Posterior vena cava (tissue), 2 donors: ENCODE data around the gene ZFP91. TPM values are rescaled to one million over a fixed set of nuclear protein-coding genes. Genes with fewer than 3 reads are reported as not detected.
"Not testable (repeated sequence)": the region's sequence is repeated elsewhere in the genome, so short reads cannot be mapped to it uniquely, and the experiment has no call there.

Experiments
- DNase-seq: peaks from one replicate; pipeline ENCODE4 v3.0.0-alpha.2; 2020; ENCODE audit warnings: low spot score
- intact Hi-C, 2 donors: fragments of 100-400 bp; cut with DNase I; formaldehyde crosslinking; loops; one replicate each; pipeline versions ENCODE4 v1.14.1 to v1.14.2; 2022 to 2023
- long read RNA-seq, 2 donors: library from polyadenylated mRNA; unstranded; transcript quantifications; one replicate each; pipeline ENCODE4 v2.0.0, GENCODE V29; 2020 to 2021
- total RNA-seq, 2 donors: library from RNA; stranded (reverse); fragmentation: NEBNext Ultra II Directional; extraction: Animal tissue kit (Norgen Biotek cat#: 25700); gene quantifications; one replicate each; pipeline ENCODE4 v1.2.1, GENCODE V29; 2021
- donor health status: DM: yes; HTN: yes; CAD: no.
- donor health status: DM: yes; HTN: yes; CAD: no.

ZFP91 gene, protein sequence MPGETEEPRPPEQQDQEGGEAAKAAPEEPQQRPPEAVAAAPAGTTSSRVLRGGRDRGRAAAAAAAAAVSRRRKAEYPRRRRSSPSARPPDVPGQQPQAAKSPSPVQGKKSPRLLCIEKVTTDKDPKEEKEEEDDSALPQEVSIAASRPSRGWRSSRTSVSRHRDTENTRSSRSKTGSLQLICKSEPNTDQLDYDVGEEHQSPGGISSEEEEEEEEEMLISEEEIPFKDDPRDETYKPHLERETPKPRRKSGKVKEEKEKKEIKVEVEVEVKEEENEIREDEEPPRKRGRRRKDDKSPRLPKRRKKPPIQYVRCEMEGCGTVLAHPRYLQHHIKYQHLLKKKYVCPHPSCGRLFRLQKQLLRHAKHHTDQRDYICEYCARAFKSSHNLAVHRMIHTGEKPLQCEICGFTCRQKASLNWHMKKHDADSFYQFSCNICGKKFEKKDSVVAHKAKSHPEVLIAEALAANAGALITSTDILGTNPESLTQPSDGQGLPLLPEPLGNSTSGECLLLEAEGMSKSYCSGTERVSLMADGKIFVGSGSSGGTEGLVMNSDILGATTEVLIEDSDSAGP
- 10 to 100 TPM; 48.8 to 60.6 TPM for total RNA-seq
- long read RNA-seq, donor 1, full-length matches to known transcripts: 8 of 11 reads
- long read RNA-seq, donor 1, partial matches to known transcripts: 2 of 11 reads
- long read RNA-seq, donor 1, other reads (novel, unspliced or antisense): 1 of 11 reads
- long read RNA-seq, donor 2, partial matches to known transcripts: 1 of 3 reads
- long read RNA-seq, donor 2, other reads (novel, unspliced or antisense): 2 of 3 reads

GRCh38 chr11:58578635-58579191 lies at the start of gene ZFP91:
TSS of gene ZFP91 (plus strand) at chr11:58579063. CDS start at chr11:58579282, 219 bp downstream.
- intact Hi-C loops: loop anchor here in 1 of 2 donors (10.0 kb wide), 1 partner anchor 46 kb away; the partner anchor contains the start of gene CNTF
- DNase-seq: peak; percentile 99

- no peak for DNase-seq
- intact Hi-C loops: no loop called here
Measured at GRCh38 chr11:58530236-58530635, 48.6 kb upstream of the ZFP91 start.

DNA sequence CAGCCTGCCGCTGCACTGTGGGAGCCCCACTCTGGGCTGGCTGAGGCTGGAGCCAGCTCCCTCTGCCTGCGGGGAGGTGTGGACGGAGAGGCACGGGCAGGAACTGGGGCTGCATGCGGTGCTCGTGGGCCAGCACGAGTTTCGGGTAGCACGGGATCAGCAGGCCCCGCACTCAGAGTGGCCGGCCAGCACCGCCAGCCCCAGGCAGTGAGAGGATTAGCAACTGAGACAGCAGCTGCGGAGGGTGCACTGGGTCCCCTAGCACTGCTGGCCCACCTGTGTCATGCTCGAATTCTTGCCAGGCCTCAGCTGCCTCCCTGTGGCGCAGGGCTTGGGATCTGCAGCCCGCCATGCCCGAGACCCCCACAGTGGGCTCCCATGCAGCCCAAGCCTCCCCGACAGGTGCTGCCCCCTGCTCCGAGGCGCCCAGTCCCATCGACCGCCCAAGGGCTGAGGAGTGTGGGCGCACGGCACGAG lies 47.0 kb upstream of the ZFP91 start:
- intact Hi-C loops: no loop called here

GRCh38 chr11:58546841-58547240 lies 32.0 kb upstream of the ZFP91 start:
- DNase-seq: no peak
- intact Hi-C loops: no loop called here

More for the DNA sequence above, 47.0 kb upstream of the ZFP91 start:
- no peak for DNase-seq

- DNase-seq: no peak
- intact Hi-C loops: no loop called here
Measured at GRCh38 chr11:58549644-58550043, 29.2 kb upstream of the ZFP91 start.

DNA sequence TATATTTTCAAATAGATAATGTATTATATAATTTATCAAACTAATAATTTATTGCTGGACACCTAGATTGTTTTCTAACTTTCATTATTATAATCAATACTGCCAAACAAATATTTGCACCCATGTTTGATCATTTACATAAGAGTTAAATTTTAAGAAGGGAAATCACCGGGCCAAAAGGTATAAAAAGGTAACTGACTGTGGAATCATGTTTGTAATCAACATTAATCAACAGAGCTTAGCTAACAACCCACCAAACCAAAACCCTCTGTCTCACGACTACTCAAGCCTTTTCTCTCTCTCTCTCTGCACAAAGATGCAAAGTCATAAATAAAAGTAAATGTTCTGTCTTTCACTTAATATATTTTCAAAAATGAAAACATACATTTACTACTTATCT lies 18.0 kb upstream of the ZFP91 start:
- DNase-seq: no peak
- intact Hi-C loops: loop anchor here in 1 of 2 donors (5.0 kb wide), 1 partner anchor 449 kb away; no protein-coding TSS in a partner anchor

DNA sequence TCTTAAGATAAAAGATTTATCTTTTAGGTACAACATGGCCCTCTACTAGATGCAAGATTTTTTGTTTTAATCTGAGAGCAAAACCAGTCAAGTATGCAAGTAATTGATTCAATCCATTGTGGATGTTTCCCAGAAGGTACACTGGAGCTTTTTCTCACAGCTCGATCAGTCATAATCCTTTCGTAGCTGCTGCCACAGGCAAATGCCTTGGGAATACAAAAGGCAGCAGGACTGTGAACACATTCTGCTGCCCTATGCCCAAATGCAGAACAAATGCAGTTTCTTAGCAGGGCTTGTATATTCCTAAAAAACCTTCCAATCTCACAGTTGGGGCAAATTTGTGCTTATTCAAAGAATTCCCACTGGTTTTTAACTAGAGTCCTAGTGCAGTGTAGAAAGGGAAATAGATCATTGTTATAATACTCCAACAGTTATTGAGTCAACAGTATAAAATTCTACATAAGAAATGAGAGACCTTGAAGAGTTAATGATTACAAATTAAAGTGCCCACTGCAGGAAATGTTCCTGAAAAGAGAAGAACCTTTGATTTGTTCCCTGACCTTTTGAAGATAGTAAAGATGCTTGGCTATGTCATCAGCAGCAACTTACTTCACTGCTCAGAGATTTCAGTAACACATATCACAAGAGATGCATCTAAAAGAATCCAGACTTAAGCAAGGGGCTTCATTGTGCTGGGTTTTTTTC lies 17.3 kb upstream of the ZFP91 start:
- intact Hi-C loops: loop anchor here in 1 of 2 donors (5.0 kb wide), 1 partner anchor 449 kb away; no protein-coding TSS in a partner anchor
- DNase-seq: no peak

- DNase-seq: no peak
- intact Hi-C loops: loop anchor here in 1 of 2 donors (5.0 kb wide), 1 partner anchor 450 kb away; no protein-coding TSS in a partner anchor
Measured at GRCh38 chr11:58562375-58562800, 16.5 kb upstream of the ZFP91 start.

- no peak for DNase-seq
Measured at GRCh38 chr11:58564231-58564630, 14.6 kb upstream of the ZFP91 start.

GRCh38 chr11:58567889-58568512 lies 10.9 kb upstream of the ZFP91 start:
- intact Hi-C loops: no loop called here
- peak; percentile 79 for DNase-seq

More at GRCh38 chr11:58564231-58564630, 14.6 kb upstream of the ZFP91 start:
- intact Hi-C loops: loop anchor here in 1 of 2 donors (5.0 kb wide), 1 partner anchor 452 kb away; no protein-coding TSS in a partner anchor

GRCh38 chr11:58572906-58573305 lies 6.0 kb upstream of the ZFP91 start:
- intact Hi-C loops: loop anchor here in 1 of 2 donors (10.0 kb wide), 1 partner anchor 52 kb away; the partner anchor contains the start of gene CNTF
- DNase-seq: not testable (repeated sequence)

- intact Hi-C loops: loop anchor here in 1 of 2 donors (10.0 kb wide), 1 partner anchor 51 kb away; the partner anchor contains the start of gene CNTF
- DNase-seq: peak; percentile 82
Measured at GRCh38 chr11:58573451-58574104, 5.3 kb upstream of the ZFP91 start.

- no peak for DNase-seq
- intact Hi-C loops: loop anchor here in 1 of 2 donors (10.0 kb wide), 1 partner anchor 50 kb away; the partner anchor contains the start of gene CNTF
Measured at GRCh38 chr11:58574881-58575280, 4.0 kb upstream of the ZFP91 start.

GRCh38 chr11:58575377-58576020 lies 3.4 kb upstream of the ZFP91 start, which contains the start of gene LPXN:
TSS of gene LPXN (minus strand) at chr11:58575856. CDS start at chr11:58575772, 84 bp downstream.
- DNase-seq: no peak

DNA sequence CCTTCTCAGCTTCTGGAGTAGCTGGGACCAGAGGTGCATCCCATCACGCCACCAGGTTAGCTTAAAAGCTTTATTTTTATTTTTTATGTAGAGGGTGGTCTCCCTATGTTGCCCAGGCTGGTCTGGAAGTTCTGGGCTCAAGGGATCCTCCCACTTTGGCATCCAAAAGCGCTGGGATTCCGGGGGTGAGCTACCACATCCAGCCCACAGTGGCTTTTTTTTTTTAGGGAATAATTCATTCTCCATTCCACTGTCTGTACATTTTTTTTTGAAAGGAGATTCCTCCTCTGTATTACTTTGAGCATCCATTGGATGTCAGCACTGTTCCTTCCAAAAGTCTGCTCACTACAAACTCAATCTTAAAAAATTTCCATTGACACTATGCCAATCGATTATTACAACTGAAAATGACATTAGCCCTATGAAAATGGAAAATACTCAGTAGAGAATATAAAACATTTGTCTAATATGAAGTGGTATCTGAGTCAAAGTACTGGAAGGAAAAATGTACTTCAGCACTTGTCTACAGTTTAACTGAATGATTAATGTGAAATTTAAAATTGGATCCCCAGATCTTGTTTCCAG lies 1.9 kb upstream of the ZFP91 start:
- intact Hi-C loops: loop anchor here in 1 of 2 donors (10.0 kb wide), 1 partner anchor 48 kb away; the partner anchor contains the start of gene CNTF
- no peak for DNase-seq

More at GRCh38 chr11:58575377-58576020, 3.4 kb upstream of the ZFP91 start, which contains the start of gene LPXN:
- intact Hi-C loops: loop anchor here in 1 of 2 donors (10.0 kb wide), 1 partner anchor 49 kb away; the partner anchor contains the start of gene CNTF

- intact Hi-C loops: loop anchor here in 1 of 2 donors (10.0 kb wide), 1 partner anchor 47 kb away; the partner anchor contains the start of gene CNTF
- DNase-seq: peak; percentile 82
Measured at GRCh38 chr11:58577555-58578135, 1.2 kb upstream of the ZFP91 start.
